ENCODE measurements around the gene RPP40. TPM values are rescaled to one million over a fixed set of nuclear protein-coding genes. Genes with fewer than 3 reads are reported as not detected.

Gene RPP40
- polyA plus RNA-seq, 1 donor (not counting 4 experiments of a cell fraction or from before 2014, with no cell fraction given), result 12.4 TPM

GRCh38 chr6:4946521-4946920 is 57.3 kb downstream of the RPP40 start:
- H3K4me2 ChIP-seq (ENCODE audit: control insufficient read depth, extremely low read depth, insufficient read depth, low read depth, low read length), result no peak overlapping the region
- TF ChIP-seq EZH2 (IDR thresholded peaks at IDR 0.05; ENCODE audit: low read length), result no peak
- TF ChIP-seq, protein P1, sequence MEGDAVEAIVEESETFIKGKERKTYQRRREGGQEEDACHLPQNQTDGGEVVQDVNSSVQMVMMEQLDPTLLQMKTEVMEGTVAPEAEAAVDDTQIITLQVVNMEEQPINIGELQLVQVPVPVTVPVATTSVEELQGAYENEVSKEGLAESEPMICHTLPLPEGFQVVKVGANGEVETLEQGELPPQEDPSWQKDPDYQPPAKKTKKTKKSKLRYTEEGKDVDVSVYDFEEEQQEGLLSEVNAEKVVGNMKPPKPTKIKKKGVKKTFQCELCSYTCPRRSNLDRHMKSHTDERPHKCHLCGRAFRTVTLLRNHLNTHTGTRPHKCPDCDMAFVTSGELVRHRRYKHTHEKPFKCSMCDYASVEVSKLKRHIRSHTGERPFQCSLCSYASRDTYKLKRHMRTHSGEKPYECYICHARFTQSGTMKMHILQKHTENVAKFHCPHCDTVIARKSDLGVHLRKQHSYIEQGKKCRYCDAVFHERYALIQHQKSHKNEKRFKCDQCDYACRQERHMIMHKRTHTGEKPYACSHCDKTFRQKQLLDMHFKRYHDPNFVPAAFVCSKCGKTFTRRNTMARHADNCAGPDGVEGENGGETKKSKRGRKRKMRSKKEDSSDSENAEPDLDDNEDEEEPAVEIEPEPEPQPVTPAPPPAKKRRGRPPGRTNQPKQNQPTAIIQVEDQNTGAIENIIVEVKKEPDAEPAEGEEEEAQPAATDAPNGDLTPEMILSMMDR (optimal IDR thresholded peaks at IDR 0.05 in 1 of 3, IDR thresholded peaks at IDR 0.05 in 1 of 3, conservative IDR thresholded peaks at IDR 0.05 in 1 of 3; ENCODE audit: extremely low read depth in 1 of 3, insufficient read depth in 2 of 3, low read length in 3 of 3), result no peak
- peaks cover 16% of the 10 kb centered on the region for H3K4me1 ChIP-seq (ENCODE audit: control insufficient read depth, extremely low read depth, insufficient read depth, low read length)
- no peak overlapping the region for H3K9ac ChIP-seq (ENCODE audit: control insufficient read depth, extremely low read depth, insufficient read depth, low read length)
- no peaks in the 10 kb centered on the region for H3K9me3 ChIP-seq (ENCODE audit: control insufficient read depth, low read depth, low read length)
- DNase-seq (ENCODE audit: low read depth, low spot score) (no peak), FAIRE-seq (no peak)
- H2AFZ ChIP-seq (ENCODE audit: control insufficient read depth, low read length), result no peak overlapping the region
- no peak overlapping the region for H3K27ac ChIP-seq (ENCODE audit: control insufficient read depth, insufficient read depth, low read length)
- dilution Hi-C loops (cut with MboI; ENCODE audit: extremely low pct_ligation_motif_present, low sequenced_read_pairs), result no loop called here
- H4K20me1 ChIP-seq (ENCODE audit: control insufficient read depth, extremely low read depth, insufficient read depth, low read length), result peaks cover 8% of the 10 kb centered on the region
- H3K4me3 ChIP-seq (ENCODE audit: control insufficient read depth in 2 of 3, extremely low read depth in 1 of 3, insufficient read depth in 2 of 3, low read depth in 1 of 3, low read length in 3 of 3), result no peak overlapping the region
- H3K9me1 ChIP-seq (ENCODE audit: control insufficient read depth, extremely low read depth, insufficient read depth, low read length), result peaks cover 7% of the 10 kb centered on the region
- H3K27me3 ChIP-seq (ENCODE audit: control insufficient read depth, extremely low read depth, insufficient read depth, low read length), result no peaks in the 10 kb centered on the region
- H3K79me2 ChIP-seq (ENCODE audit: control insufficient read depth, insufficient read depth, low read length), result peaks cover 7% of the 10 kb centered on the region
- H3K36me3 ChIP-seq (ENCODE audit: control insufficient read depth in 2 of 2, extremely low read depth in 1 of 2, insufficient read depth in 2 of 2, low read length in 2 of 2), result peaks cover 22 to 30% of the 10 kb centered on the region in 2 experiments

Other genes starting within 250 kb of the RPP40 start
- gene CDYL, start 227.6 kb downstream of the RPP40 start, polyA plus RNA-seq, result 37.1 to 48.0 TPM (median 42.6 TPM) in 3 replicates
- gene PPP1R3G, start 81.3 kb upstream of the RPP40 start, polyA plus RNA-seq, result 0.01 to 0.06 TPM (median 0.02 TPM) in 3 replicates